ENCODE measurements around the gene USP46. TPM values are rescaled to one million over a fixed set of nuclear protein-coding genes. Genes with fewer than 3 reads are reported as not detected.

USP46 gene
- total RNA-seq, 1 donor from 2014 or later, result 14.7 TPM

DNA sequence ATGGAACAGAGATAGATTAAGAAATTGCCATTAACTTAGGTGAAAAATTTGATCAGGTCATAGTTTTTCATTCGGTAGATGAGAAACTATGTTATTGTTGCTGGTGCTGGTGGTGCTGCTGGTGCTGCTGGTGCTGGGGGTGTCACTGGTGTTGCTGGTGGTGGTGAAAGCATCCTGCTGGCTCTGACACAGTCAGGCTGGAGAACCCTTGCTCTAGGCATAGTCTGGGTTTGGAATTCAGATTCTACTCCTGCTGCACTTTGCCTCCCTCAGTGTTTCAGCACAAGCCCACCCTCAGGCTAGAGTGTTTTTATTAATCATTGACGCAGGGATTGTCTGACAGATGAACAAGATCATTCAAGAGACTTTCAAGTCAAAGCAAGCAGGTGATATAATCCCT lies 80.2 kb downstream of the USP46 start:
- TF ChIP-seq, protein P1, sequence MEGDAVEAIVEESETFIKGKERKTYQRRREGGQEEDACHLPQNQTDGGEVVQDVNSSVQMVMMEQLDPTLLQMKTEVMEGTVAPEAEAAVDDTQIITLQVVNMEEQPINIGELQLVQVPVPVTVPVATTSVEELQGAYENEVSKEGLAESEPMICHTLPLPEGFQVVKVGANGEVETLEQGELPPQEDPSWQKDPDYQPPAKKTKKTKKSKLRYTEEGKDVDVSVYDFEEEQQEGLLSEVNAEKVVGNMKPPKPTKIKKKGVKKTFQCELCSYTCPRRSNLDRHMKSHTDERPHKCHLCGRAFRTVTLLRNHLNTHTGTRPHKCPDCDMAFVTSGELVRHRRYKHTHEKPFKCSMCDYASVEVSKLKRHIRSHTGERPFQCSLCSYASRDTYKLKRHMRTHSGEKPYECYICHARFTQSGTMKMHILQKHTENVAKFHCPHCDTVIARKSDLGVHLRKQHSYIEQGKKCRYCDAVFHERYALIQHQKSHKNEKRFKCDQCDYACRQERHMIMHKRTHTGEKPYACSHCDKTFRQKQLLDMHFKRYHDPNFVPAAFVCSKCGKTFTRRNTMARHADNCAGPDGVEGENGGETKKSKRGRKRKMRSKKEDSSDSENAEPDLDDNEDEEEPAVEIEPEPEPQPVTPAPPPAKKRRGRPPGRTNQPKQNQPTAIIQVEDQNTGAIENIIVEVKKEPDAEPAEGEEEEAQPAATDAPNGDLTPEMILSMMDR (IDR thresholded peaks at IDR 0.05; ENCODE audit: insufficient read depth, low read length, severe bottlenecking), result no peak
- Histone ChIP-seq H3K27me3 (ENCODE audit: control insufficient read depth, insufficient read depth, low read length) (no peaks in the 10 kb centered on the region), H3K36me3 (ENCODE audit: control insufficient read depth, insufficient read depth, low read length) (no peaks in the 10 kb centered on the region), H3K4me3 (ENCODE audit: low read depth, low read length) (no peak overlapping the region)
- DNase-seq (ENCODE audit: low read depth) (no peak), FAIRE-seq (no peak)

DNA sequence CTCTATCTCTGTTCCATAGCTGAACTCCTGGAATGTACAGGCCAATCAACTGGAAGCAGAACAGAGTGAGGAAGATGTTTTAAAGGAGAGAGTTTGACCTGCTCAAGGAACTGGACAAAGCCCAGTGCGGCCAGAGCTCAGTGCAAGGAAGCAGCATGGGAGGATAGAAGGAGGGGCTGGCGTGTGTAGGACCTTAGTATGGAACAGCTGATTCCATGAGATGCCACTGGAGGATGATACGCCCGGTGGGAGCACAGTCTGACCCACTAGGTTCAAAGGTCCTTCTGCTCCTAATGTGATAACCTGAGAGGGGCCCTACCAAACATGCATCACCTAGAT lies 81.5 kb downstream of the USP46 start:
- H3K4me3 ChIP-seq (ENCODE audit: low read depth, low read length), result no peak overlapping the region
- DNase-seq (ENCODE audit: low read depth) (no peak), FAIRE-seq (peak; percentile 18)
- TF ChIP-seq, protein P1 (IDR thresholded peaks at IDR 0.05; ENCODE audit: insufficient read depth, low read length, severe bottlenecking), result no peak
- no peaks in the 10 kb centered on the region for H3K27me3 ChIP-seq (ENCODE audit: control insufficient read depth, insufficient read depth, low read length)
- no peaks in the 10 kb centered on the region for H3K36me3 ChIP-seq (ENCODE audit: control insufficient read depth, insufficient read depth, low read length)

DNA sequence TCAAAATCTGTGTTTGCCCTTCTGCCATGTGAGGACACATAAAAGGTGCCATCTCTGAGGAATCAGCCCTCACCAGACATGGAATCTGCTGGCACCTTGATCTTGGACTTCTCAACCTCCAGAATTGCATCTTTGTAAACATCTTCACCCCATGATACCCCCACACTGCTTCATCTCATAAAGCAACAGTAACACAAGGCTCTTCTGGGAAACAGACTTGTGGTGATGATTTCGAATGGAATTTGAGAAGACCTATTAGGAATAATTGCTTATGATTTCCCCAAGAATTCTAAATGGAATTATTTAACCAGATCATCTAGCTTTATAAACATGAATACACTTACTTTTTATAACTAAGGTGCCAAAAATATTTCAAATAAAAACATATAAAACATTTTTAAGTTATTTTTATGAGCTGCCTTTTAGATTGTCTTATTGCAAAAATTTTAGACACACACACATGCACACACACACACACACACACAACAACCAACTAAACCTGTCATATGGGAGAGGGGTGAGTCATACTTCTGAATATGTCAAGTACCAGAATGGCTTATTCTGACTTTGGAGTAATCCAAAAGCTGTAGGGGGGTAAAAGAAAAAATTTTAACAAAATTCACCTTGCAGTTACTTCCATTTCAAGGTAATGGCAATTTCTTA lies 82.0 kb downstream of the USP46 start:
- Histone ChIP-seq H3K27me3 (ENCODE audit: control insufficient read depth, insufficient read depth, low read length) (no peaks in the 10 kb centered on the region), H3K4me3 (ENCODE audit: low read depth, low read length) (no peak overlapping the region), H3K36me3 (ENCODE audit: control insufficient read depth, insufficient read depth, low read length) (no peaks in the 10 kb centered on the region)
- TF ChIP-seq, protein P1 (IDR thresholded peaks at IDR 0.05; ENCODE audit: insufficient read depth, low read length, severe bottlenecking), result no peak
- DNase-seq (ENCODE audit: low read depth) (peak; percentile 74), FAIRE-seq (no peak)

DNA sequence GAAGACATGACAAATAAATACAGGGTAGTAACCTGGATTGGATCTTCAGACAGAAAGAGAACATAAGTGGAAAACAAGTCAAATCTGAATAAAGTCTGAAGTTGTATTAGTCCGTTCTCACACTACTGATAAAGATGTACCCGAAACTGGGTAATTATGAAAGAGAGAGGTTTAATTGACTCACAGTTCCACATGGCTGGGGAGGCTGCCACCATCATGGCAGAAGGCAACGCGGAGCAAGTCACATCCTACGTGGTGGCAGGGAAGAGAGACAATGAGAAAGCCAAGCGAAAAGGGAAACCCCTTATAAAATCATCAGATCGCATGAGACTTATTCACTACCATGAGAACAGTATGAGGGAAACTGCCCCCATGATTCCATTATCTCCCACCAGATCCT lies 82.8 kb downstream of the USP46 start:
- no peak overlapping the region for H3K4me3 ChIP-seq (ENCODE audit: low read depth, low read length)
- H3K27me3 ChIP-seq (ENCODE audit: control insufficient read depth, insufficient read depth, low read length), result no peaks in the 10 kb centered on the region
- DNase-seq (ENCODE audit: low read depth) (no peak), FAIRE-seq (no peak)
- no peaks in the 10 kb centered on the region for H3K36me3 ChIP-seq (ENCODE audit: control insufficient read depth, insufficient read depth, low read length)
- TF ChIP-seq, protein P1 (IDR thresholded peaks at IDR 0.05; ENCODE audit: insufficient read depth, low read length, severe bottlenecking), result no peak

DNA sequence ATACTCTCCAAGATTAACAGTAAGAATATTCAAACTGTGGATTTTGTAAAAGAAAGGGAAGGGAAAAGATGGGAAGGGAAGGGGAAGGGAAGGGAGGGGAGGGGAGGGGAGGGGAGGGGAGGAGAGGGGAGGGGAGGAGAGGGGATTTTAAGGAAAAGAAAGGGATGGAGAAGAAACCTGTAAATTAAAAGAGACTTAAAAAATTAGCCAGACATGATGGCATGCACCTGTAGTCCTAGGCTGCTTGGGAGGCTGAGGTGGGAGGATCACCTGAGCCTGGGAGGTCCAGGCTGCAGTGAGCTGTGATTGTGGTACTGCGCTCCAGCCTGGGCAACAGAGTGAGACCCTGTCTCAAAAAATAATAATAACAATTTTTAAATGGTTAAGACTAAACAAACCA lies 83.7 kb downstream of the USP46 start:
- Histone ChIP-seq H3K27me3 (ENCODE audit: control insufficient read depth, insufficient read depth, low read length) (no peaks in the 10 kb centered on the region), H3K4me3 (ENCODE audit: low read depth, low read length) (no peak overlapping the region), H3K36me3 (ENCODE audit: control insufficient read depth, insufficient read depth, low read length) (no peaks in the 10 kb centered on the region)
- DNase-seq (ENCODE audit: low read depth) (no peak), FAIRE-seq (no peak)
- TF ChIP-seq, protein P1 (IDR thresholded peaks at IDR 0.05; ENCODE audit: insufficient read depth, low read length, severe bottlenecking), result no peak

DNA sequence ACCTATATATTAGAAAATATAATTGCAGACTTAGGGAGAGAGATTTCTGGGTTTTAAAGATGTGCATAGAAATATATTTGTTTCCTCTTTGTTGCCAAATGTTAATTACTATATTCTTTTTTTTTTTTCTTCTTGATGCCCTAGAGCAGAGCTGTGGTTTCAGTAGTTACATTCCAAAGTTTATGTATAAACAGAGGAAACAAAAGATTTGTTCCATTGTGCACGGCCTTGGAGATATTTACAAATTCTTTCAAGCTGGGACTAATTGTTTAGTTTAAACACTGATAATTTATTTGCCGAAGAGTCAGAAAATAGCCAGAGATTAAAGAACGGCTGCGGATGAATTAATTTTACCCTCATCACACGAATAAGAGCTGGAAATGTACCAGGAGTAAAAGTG lies 85.1 kb downstream of the USP46 start:
- no peak overlapping the region for H3K4me3 ChIP-seq (ENCODE audit: low read depth, low read length)
- H3K27me3 ChIP-seq (ENCODE audit: control insufficient read depth, insufficient read depth, low read length), result no peaks in the 10 kb centered on the region
- DNase-seq (ENCODE audit: low read depth) (peak; percentile 38), FAIRE-seq (no peak)
- H3K36me3 ChIP-seq (ENCODE audit: control insufficient read depth, insufficient read depth, low read length), result no peaks in the 10 kb centered on the region
- TF ChIP-seq, protein P1 (IDR thresholded peaks at IDR 0.05; ENCODE audit: insufficient read depth, low read length, severe bottlenecking), result no peak

All from bronchial epithelial cell (primary cell).